T1000 (cell line): ENCODE results near the gene NUTF2.
"Not testable (repeated sequence)": the region's sequence is repeated elsewhere in the genome, so short reads cannot be mapped to it uniquely, and the experiment has no call there.

Experiments used
- DNase-seq: peaks from one replicate; lab custom pipeline; 2025; ENCODE audit warnings: mixed read lengths; lab: John Stamatoyannopoulos, UW

NUTF2 gene

DNA sequence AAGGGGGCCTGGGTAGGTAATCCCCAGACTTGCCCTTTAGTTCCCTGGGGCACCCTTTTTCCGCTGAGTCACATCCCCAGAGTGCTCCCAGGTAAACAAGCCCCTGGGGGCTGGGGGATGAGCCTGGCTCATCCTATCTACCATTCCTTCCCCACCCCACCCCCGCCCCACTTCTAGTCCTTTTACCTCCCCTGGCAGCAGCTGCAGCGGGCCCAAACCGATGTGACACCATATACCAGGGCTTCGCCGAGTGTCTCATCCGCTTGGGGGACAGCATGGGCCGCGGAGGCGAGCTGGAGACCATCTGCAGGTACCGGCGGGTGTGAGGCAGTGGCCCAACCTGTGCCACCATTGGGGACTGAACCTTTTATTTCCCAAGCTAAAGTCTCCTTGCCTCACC is 38.8 kb downstream of the NUTF2 start:
- no peak for DNase-seq

DNA sequence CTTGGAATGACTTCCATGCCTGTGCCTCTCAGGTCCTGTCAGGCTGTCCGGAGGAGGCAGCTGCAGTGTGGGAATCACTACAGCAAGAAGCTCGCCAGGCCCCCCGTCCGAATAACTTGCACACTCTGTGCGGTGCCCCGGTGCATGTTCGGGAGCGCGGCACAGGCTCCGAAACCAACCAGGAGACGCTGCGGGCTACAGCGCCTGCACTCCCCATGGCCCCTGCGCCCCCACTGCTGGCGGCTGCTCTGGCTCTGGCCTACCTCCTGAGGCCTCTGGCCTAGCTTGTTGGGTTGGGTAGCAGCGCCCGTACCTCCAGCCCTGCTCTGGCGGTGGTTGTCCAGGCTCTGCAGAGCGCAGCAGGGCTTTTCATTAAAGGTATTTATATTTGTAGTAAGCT is 39.2 kb downstream of the NUTF2 start:
- DNase-seq, result no peak

GRCh38 chr16:67886387-67886786 is 39.7 kb downstream of the NUTF2 start:
- DNase-seq, result no peak

DNA sequence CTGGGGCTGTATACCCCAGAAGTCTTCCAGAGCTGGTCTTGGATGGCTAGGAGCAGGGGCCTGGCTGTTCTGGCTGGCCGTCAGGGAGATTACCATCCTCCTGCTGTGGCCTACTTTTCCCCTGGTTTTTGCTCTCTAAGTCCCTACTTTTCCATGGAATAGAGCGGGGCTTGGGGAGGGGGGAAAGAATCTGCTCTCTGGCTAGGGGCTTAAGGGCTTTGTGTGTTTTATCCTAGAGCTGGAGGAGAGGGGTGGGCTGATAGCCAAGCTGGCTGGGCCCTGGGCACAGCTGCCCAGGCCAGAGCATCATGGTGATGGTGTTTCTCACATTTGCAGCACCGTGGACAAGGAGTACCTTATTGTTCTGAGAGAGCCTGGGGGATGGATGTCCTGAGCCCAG is 41.6 kb downstream of the NUTF2 start:
- DNase-seq, result no peak

DNA sequence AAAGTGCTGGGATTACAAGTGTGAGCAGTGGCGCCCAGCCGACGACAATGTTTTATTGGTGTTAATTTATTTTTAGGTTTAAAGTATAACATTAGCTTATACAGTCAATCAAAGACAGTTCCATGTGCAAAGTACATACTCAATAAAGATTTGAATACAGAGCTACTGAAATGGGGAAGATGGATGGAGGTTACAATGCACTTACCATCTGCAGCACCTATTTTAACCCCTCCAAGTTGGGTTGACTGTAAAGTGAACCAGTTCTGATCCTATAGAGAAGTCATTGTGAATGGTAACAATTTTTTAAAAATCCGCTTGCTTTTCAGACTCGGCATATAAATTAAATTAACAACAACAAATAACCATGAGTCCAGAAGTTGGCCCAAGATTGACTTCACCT is 45.6 kb downstream of the NUTF2 start:
- DNase-seq, result no peak

DNA sequence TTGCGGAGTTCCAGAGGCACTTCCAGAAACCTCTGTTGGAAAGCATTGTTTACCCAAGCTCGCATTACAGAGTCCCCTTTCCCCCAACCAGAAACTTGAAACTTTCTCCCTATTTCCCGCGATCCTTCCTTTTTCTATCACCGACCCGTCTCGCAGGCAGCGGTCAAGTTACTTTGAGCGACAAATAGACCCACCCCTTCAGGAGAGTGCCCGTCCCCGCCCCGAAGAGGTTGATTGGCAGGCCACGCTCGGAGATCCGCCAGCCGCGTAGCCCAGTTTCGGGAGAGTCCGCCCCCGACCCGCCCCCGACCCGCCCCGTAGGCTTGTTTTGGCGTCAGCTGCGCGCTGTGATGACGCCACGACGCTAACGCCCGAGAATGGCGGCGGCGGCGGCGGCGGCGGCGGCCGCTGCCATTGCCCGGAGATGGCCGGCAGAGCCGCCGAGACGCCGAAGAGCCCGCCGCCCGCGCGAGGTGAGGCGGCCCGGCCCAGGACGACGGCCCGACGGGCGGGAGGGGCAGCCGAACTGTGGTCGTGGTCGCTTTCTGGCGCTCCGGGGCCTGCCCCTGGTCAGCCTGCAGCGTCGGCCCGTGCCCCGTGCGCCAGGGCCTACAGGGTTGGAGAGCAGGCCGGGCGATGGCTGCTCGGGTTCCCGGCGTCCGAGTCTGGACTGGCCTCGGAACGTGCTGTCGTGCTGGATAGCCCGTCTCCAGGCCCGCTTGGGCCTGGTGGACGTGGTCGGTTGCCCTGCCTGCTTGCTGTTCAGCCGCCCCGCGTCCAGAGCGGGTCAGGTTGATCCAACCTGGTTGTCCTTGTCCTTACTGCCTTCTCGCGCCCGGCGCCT is 46.4 kb downstream of the NUTF2 start, which contains the start of gene PSKH1:
Gene PSKH1, plus strand, starts transcription at position 356 of the 844 bp plus-strand sequence. CDS start 15,496 bp downstream, outside the sequence.
- DNase-seq, result peak; percentile 80

- DNase-seq, result no peak
Observed at GRCh38 chr16:67893743-67894399, 47.1 kb downstream of the NUTF2 start.

DNA sequence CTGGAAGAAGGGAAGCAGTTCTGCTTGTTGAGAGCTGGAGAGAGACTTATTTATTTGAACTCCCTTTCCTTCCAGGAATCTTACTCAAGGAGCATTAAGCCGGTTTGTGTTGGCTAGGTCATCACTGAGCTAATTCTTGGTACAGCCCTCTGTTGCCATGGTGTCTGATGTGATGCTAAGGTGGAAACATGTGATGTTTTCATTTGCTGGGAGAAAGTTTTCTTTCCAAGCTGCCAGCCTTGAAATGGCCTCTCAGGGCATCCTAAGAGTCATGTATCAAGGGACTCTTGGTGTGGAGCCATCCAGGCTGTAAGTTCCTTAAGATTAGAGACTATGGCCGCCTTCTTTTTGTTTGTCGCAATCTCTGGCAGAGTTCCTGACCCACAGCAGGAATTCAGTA is 50.5 kb downstream of the NUTF2 start:
- no peak for DNase-seq

GRCh38 chr16:67901734-67902133 is 55.0 kb downstream of the NUTF2 start:
- no peak for DNase-seq

GRCh38 chr16:67902831-67903230 is 56.1 kb downstream of the NUTF2 start:
- DNase-seq, result no peak

DNA sequence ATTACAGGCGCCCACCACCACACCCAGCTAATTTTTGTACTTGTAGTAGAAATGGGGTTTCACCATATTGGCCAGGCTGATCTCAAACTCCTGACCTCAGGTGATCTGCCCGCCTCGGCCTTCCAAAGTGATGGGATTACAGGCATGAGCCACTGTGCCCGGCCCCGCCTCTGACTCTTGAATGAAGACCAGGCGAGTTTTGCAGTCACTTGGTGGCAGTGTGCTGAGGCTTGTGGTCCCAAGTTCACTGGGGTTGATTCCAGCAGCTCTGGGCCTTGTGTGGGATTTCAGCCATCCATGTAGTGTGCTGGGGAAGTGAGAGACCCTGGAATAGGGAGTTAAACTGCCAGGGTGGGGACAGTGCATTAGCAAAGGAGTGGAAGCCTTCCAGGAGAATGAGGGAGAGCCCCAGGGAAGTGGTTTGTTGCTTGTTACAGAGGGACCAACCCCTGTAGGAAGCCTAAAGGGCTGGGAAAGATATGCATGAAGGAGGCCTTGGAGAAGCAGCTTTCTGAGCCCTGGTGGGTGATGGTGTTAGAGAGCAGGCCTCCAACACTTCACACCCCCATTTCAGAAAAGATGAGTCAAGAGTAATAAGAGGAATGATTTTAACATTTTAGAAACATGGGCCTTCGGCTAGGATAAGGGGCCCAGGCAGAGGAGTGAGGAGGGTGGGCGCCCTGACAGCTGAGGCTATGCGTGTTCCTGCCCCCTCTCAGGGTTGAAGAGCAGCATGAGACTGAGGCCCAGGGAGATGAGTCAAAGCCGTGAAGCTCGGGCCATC is 60.9 kb downstream of the NUTF2 start:
- DNase-seq, result no peak

DNA sequence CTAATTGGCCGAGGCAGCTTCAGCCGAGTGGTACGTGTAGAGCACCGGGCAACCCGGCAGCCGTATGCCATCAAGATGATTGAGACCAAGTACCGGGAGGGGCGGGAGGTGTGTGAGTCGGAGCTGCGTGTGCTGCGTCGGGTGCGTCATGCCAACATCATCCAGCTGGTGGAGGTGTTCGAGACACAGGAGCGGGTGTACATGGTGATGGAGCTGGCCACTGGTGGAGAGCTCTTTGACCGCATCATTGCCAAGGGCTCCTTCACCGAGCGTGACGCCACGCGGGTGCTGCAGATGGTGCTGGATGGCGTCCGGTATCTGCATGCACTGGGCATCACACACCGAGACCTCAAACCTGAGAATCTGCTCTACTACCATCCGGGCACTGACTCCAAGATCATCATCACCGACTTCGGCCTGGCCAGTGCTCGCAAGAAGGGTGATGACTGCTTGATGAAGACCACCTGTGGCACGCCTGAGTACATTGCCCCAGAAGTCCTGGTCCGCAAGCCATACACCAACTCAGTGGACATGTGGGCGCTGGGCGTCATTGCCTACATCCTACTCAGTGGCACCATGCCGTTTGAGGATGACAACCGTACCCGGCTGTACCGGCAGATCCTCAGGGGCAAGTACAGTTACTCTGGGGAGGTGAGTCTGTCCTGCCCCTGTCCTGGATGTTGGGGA is 62.5 kb downstream of the NUTF2 start:
- DNase-seq, result no peak

DNA sequence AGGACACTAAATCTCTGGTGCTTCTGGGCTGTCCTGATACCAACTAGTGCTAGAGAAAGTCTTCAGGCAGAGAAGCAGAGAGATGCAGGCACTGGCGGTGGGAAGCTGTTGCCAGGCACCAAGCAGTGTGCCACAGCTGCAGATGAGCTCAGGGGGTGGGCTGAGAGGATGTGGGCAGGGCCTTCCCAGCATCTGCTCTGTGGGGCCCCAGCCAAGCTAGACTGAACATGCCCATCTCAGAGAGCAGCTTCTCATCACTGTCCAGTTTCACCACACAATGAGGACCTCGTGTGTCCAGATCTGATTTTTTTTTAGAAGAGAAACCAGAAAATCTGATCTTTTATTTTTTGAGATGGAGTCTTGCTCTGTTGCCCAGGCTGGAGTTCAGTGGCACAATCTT is 63.4 kb downstream of the NUTF2 start:
- no peak for DNase-seq

GRCh38 chr16:67914758-67915495 is 68.2 kb downstream of the NUTF2 start:
- DNase-seq, result no peak

GRCh38 chr16:67915496-67915769 is 68.7 kb downstream of the NUTF2 start:
- DNase-seq, result not testable (repeated sequence)

GRCh38 chr16:67915831-67916723 is 69.3 kb downstream of the NUTF2 start:
- no peak for DNase-seq

DNA sequence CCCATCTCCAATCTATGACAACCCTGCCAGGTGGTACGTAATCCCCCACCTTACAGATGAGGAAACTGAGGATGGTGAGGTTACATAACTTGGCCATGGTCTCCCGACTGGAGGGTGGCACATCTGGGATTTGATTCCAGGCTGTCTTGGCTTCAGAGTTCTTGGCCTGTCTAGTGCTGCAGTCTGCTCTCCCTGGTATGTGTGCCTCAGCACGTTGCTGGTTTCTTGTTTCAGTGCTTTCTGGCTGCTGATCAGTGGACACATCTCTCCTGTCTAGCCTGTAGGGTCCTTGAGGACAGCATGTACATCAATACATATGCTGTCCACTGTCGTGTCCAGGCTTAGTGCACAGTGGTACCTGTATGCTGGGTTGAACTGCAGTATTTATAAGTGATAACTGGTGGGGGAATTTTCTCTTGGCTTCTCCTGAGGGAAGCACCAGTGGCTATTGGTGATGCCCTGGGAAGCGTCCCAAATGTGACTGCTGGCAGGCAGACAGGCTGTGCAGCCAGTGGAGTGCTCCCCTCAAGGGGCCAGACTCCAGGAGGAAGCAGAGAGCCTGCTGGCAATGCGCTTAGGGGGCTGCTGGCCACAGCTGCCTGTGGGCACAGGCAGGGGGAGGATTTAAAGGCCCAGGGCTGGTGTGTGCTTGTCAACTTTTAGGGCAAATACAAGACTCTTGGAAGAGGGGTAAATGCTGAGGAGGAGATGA is 70.6 kb downstream of the NUTF2 start:
- DNase-seq, result no peak

DNA sequence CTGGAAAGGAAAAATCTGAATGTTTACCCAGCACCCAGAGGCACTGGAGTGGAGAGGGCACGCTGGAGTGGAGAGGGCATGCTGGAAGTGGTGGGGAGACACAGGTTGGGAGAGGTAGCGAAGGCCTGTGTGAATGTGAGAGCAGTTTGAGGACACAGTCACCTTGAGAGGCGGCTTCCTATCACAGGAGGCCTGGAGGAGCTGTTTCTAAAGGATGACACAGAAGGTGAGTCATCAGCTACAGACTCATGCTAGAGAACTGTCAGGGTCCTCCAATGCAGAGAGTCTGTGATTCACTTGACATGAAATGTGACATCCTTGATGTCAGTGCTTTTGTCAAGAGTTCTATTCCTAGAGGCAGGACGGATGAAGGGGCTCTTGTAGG is 71.1 kb downstream of the NUTF2 start:
- peak; percentile 42 for DNase-seq

- no peak for DNase-seq
Observed at GRCh38 chr16:67919622-67920221, 73.0 kb downstream of the NUTF2 start.
